HepG2 (cell line): ENCODE data around the gene FGFR3. TPM values are rescaled to one million over a fixed set of nuclear protein-coding genes. Genes with fewer than 3 reads are reported as not detected.
A peak's percentile ranks its signal among the peaks of the same experiment; 100 is the strongest.

Experiments used
- ATAC-seq: fragments of 200-7000 bp; cut with Tn5 transposase; 3 replicates; pipeline ENCODE4 v1.9.1; 2020; ENCODE audit warnings: mild to moderate bottlenecking, moderate library complexity
- BruUV-seq: library from RNA; stranded (reverse); fragments of 400-500 nt; replicated peaks from 2 replicates; lab custom pipeline; 2021; lab: Mats Ljungman, UMichigan
- CTCF ChIA-PET: fragments of 300-600 bp; formaldehyde crosslinking; extraction: SDS; loops from one replicate; lab custom pipeline; 2021; ENCODE audit warnings: low total read pairs, inconsistent platforms, low intra/inter-chr PET ratio; lab: Yijun Ruan, JAX
- POLR2A ChIA-PET: fragments of 350-600 bp; sonication (Branson Sonifier 250); formaldehyde crosslinking; loops from one replicate; lab custom pipeline; 2020; ENCODE audit warnings: antibody characterized with exemption, inconsistent platforms; lab: Yijun Ruan, JAX
- DNase-seq: peaks from one replicate; pipeline ENCODE4 v3.0.0-alpha.2; 2015; ENCODE audit warnings: low spot score
- FAIRE-seq: peaks from 3 replicates; lab custom pipeline; 2011; peaks lifted over from hg19 to GRCh38; lab: Jason Lieb, UNC
- H2AFZ ChIP-seq: one replicate; pipeline ENCODE4 v1.6.1; 2011; ENCODE audit warnings: low read length, inconsistent platforms
- H3K27ac ChIP-seq: fragments of 300-600 bp; 3 replicates; pipeline ENCODE4 v1.8.0; 2011; ENCODE audit warnings: mixed run types, mild to moderate bottlenecking, mixed read lengths, low read length, inconsistent platforms; ENCODE audit not compliant: insufficient read depth; ENCODE audit errors: extremely low read length
- H3K27me3 ChIP-seq, 2 experiments: fragments of 200-600 bp in 1 of 2; 2 replicates in 1 of 2; 3 replicates in 1 of 2; pipeline versions ENCODE4 v1.6.0 to v1.8.0; 2011; ENCODE audit warnings: low read length in 2 of 2, mild to moderate bottlenecking in 2 of 2, moderate library complexity in 2 of 2, inconsistent platforms in 1 of 2; ENCODE audit not compliant: insufficient read depth in 2 of 2, control insufficient read depth in 1 of 2
- H3K36me3 ChIP-seq, 2 experiments: fragments of 200-600 bp in 1 of 2; replicated peaks in 1 of 2; 2 replicates in 1 of 2; 3 replicates in 1 of 2; pipeline versions ENCODE4 v1.5.1 to v1.8.0; 2011; ENCODE audit warnings: low read length in 2 of 2, inconsistent platforms in 1 of 2; ENCODE audit not compliant: insufficient read depth in 2 of 2, control insufficient read depth in 1 of 2
- H3K4me1 ChIP-seq: 2 replicates; pipeline ENCODE4 v1.5.1; 2012; ENCODE audit warnings: low read length, inconsistent platforms; ENCODE audit not compliant: insufficient read depth
- H3K4me2 ChIP-seq: 2 replicates; pipeline ENCODE4 v1.6.0; 2011; ENCODE audit warnings: low read depth, low read length, inconsistent platforms
- H3K4me3 ChIP-seq, 3 experiments: fragments of 200-600 bp in 1 of 3; sonication (generic), shearing (Covaris generic) in 1 of 3; replicated peaks in 1 of 3; 2 replicates each; pipeline ENCODE4 v1.5.1; 2011 to 2016; ENCODE audit warnings: low read length in 3 of 3, inconsistent platforms in 2 of 3, low read depth in 2 of 3, mild to moderate bottlenecking in 2 of 3, control low read depth in 1 of 3, mixed read lengths in 1 of 3; ENCODE audit not compliant: insufficient read depth in 1 of 3
- H3K79me2 ChIP-seq: one replicate; pipeline ENCODE4 v1.6.1; 2011; ENCODE audit warnings: low read length, inconsistent platforms; ENCODE audit not compliant: insufficient read depth
- H3K9ac ChIP-seq: 2 replicates; pipeline ENCODE4 v1.6.0; 2011; ENCODE audit warnings: mild to moderate bottlenecking, low read depth, low read length, inconsistent platforms; ENCODE audit not compliant: insufficient read depth
- H3K9me3 ChIP-seq: 2 replicates; pipeline ENCODE4 v1.5.1; 2012; ENCODE audit warnings: mild to moderate bottlenecking, low read length
- H4K20me1 ChIP-seq: 2 replicates; pipeline ENCODE4 v1.6.0; 2011; ENCODE audit warnings: inconsistent platforms, mild to moderate bottlenecking, low read length, moderate library complexity; ENCODE audit not compliant: insufficient read depth
- ATF6 ChIP-seq: sonication (generic); formaldehyde crosslinking; conservative IDR thresholded peaks from 2 replicates; pipeline ENCODE4 v1.4.0; 2020; ENCODE audit warnings: missing genetic modification reagents
- IRF1 ChIP-seq: sonication (generic); formaldehyde crosslinking; IDR thresholded peaks from 2 replicates; pipeline ENCODE4 v1.4.0; 2020; ENCODE audit warnings: low read depth, mild to moderate bottlenecking, missing genetic modification reagents
- JUNB ChIP-seq: sonication (generic); formaldehyde crosslinking; IDR thresholded peaks from 2 replicates; pipeline ENCODE4 v1.8.0; 2022; ENCODE audit warnings: missing genetic modification reagents, mild to moderate bottlenecking, borderline replicate concordance
- MTERF4 ChIP-seq: sonication (generic); formaldehyde crosslinking; IDR thresholded peaks from 2 replicates; pipeline ENCODE4 v1.8.0; 2023; ENCODE audit warnings: mild to moderate bottlenecking, missing genetic modification reagents
- NKX3-1 ChIP-seq: sonication (generic); formaldehyde crosslinking; IDR thresholded peaks from 2 replicates; pipeline ENCODE4 v1.5.0; 2020; ENCODE audit warnings: missing genetic modification reagents
- PAXIP1 ChIP-seq: sonication (generic); formaldehyde crosslinking; conservative IDR thresholded peaks from 2 replicates; pipeline ENCODE4 v1.4.0; 2020; ENCODE audit warnings: mild to moderate bottlenecking, missing genetic modification reagents, moderate library complexity
- THAP8 ChIP-seq: sonication (generic); formaldehyde crosslinking; IDR thresholded peaks from 2 replicates; pipeline ENCODE4 v1.5.1; 2020; ENCODE audit warnings: missing genetic modification reagents, mild to moderate bottlenecking, borderline replicate concordance
- ZBTB3 ChIP-seq: sonication (generic); formaldehyde crosslinking; IDR thresholded peaks from 2 replicates; pipeline ENCODE4 v1.4.0; 2020; ENCODE audit warnings: low read depth, mild to moderate bottlenecking, moderate library complexity, missing genetic modification reagents, borderline replicate concordance
- ZBTB37 ChIP-seq: sonication (generic); formaldehyde crosslinking; IDR thresholded peaks from 2 replicates; pipeline ENCODE4 v1.4.0; 2020; ENCODE audit warnings: mild to moderate bottlenecking, missing genetic modification reagents
- ZNF589 ChIP-seq: sonication (generic); formaldehyde crosslinking; conservative IDR thresholded peaks from 2 replicates; pipeline ENCODE4 v1.8.0; 2022; ENCODE audit warnings: mild to moderate bottlenecking, moderate library complexity, missing genetic modification reagents
- ZNF772 ChIP-seq: sonication (generic); formaldehyde crosslinking; IDR thresholded peaks from 2 replicates; pipeline ENCODE4 v1.5.0; 2020; ENCODE audit warnings: mild to moderate bottlenecking, missing genetic modification reagents
- WGBS: methylation state at CpG from one replicate; pipeline ENCODE4 v1.1.6; 2017; ENCODE audit warnings: low lambda C conversion rate; 5-methylcytosine and 5-hydroxymethylcytosine counted together
- in situ Hi-C: cut with HindIII; loops from 2 replicates; pipeline ENCODE4 v1.10.0; 2017; ENCODE audit warnings: low pct_unique_long_range_greater_than_20kb; ENCODE audit not compliant: extremely low pct_ligation_motif_present
- intact Hi-C: fragments of 100-400 bp; cut with micrococcal nuclease; formaldehyde crosslinking; loops from one replicate; pipeline ENCODE4 v1.10.0; 2022; ENCODE audit not compliant: unreplicated experiment
- polyA plus RNA-seq, 8 experiments: library from polyadenylated mRNA; depleted of rRNA in 3 of 8; stranded (reverse) in 7 of 8; unstranded in 1 of 8; fragments of >200 nt; fragmentation: Illumina TruSeq in 4 of 8; extraction: Trizol in 4 of 8; gene quantifications; 2 replicates each; pipeline versions ENCODE4 v1.2.1 to v1.2.3, GENCODE V29; 2011 to 2016; ENCODE audit warnings: low read depth in 4 of 8, missing spikeins in 1 of 8, mixed read lengths in 1 of 8; ENCODE audit not compliant: insufficient read depth in 1 of 8
- total RNA-seq, 5 experiments: library from RNA; depleted of rRNA; stranded (reverse); fragments of >200 nt; fragmentation: Illumina TruSeq; extraction: Trizol; gene quantifications; 2 replicates each; pipeline ENCODE4 v1.2.3, GENCODE V29; 2016; ENCODE audit warnings: low read depth in 1 of 5

The FGFR3 gene
- total and polyA plus RNA-seq, 2 of the 13 experiments (the other 11 are each of a cell fraction or from before 2014, with no cell fraction given): 103 to 109 TPM

GRCh38 chr4:1793940-1794808, 1.1 kb downstream of the FGFR3 start:
- H4K20me1 ChIP-seq: peaks cover 8% of the 10 kb centered on the region
- no peak for ATAC-seq
- peaks cover 46% of the 10 kb centered on the region for H3K79me2 ChIP-seq
- FAIRE-seq: no peak
- in situ Hi-C loops (no loop called here), intact Hi-C loops (loop anchor here (2.0 kb wide), 1 partner anchor 17 kb away; no protein-coding TSS in a partner anchor)
- H3K9me3 ChIP-seq: no peaks in the 10 kb centered on the region
- WGBS: no CpG with 5 or more reads among the region's 101 CpGs
- H2AFZ ChIP-seq: no peak overlapping the region
- peaks cover 71% of the 10 kb centered on the region for H3K4me1 ChIP-seq
- peak overlapping the region; percentile 74 for H3K4me2 ChIP-seq
- TSS peak; percentile 46 for BruUV-seq
- H3K36me3 ChIP-seq: peaks cover 2 to 7% of the 10 kb centered on the region in 2 experiments; a peak in 2 of 5 replicates
- H3K4me3 ChIP-seq: peak overlapping the region; percentile 94 to 98 (median 95)
- CTCF ChIA-PET: interaction anchor here (1.3 to 3.3 kb wide), 2 partner anchors 16 to 48 kb away, joined by 3 to 11 read pairs; no protein-coding TSS in a partner anchor
- no peak for DNase-seq
- H3K27ac ChIP-seq: peak overlapping the region; percentile 92
- POLR2A ChIA-PET: interaction anchor here (3.1 to 28.6 kb wide), 5 partner anchors 7 to 46 kb away, joined by 23 to 1258 read pairs (median 48); no protein-coding TSS in a partner anchor
- peaks cover 7 to 22% of the 10 kb centered on the region in 2 experiments; a peak in 4 of 5 replicates for H3K27me3 ChIP-seq
- peak overlapping the region; percentile 94 for H3K9ac ChIP-seq
- TF ChIP-seq THAP8 (no peak), ATF6 (no peak), ZNF589 (CRISPR knock-in tag) (no peak), JUNB (no peak), PAXIP1 (CRISPR knock-in tag) (no peak), IRF1 (no peak), ZBTB3 (0 out of 2 replicates have a peak, but pooled peaks have one; percentile 4), MTERF4 (CRISPR knock-in tag) (no peak), NKX3-1 (CRISPR knock-in tag) (no peak), ZNF772 (CRISPR knock-in tag) (peak; percentile 23; the same call in 1 of the 2 replicates), ZBTB37 (no peak)
